ENCODE results near the gene CAMTA1.

Gene CAMTA1

DNA sequence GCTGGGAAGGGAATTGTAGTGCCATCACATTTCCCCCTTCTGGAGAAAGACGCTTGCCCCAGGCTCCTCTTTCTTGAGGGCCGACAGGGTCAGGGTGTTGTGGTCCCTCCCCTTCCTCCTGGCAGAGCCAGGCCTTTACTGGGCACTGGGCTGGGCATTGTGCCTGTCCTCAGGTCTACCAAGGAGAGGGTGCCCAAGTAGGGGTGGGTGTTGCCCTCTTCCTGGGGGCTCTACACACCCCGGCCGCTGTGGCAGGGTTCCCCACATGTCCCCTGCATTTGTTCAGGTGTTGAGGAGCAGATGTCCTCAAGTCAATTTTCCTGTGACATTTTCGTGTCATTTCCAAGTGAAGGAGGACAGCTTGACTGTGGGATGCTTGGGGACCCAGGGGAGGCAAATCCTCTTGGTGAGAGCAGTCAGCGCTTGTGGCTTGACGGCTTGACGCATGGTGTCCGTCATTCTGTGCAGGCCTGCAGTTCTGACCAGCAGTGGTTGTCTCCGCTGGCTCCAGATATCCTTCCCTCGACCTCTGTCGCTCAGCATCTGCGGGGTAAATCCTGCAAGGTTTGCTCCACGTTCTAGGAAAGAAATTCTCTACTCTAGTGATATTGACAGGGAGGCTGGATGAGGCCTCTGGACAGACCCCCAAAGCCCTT is 804.0 kb downstream of the CAMTA1 start:
- H3K4me3 ChIP-seq (ENCODE audit: low read length) = no peak overlapping the region
- TF ChIP-seq, protein P1, sequence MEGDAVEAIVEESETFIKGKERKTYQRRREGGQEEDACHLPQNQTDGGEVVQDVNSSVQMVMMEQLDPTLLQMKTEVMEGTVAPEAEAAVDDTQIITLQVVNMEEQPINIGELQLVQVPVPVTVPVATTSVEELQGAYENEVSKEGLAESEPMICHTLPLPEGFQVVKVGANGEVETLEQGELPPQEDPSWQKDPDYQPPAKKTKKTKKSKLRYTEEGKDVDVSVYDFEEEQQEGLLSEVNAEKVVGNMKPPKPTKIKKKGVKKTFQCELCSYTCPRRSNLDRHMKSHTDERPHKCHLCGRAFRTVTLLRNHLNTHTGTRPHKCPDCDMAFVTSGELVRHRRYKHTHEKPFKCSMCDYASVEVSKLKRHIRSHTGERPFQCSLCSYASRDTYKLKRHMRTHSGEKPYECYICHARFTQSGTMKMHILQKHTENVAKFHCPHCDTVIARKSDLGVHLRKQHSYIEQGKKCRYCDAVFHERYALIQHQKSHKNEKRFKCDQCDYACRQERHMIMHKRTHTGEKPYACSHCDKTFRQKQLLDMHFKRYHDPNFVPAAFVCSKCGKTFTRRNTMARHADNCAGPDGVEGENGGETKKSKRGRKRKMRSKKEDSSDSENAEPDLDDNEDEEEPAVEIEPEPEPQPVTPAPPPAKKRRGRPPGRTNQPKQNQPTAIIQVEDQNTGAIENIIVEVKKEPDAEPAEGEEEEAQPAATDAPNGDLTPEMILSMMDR (IDR thresholded peaks at IDR 0.05; ENCODE audit: insufficient read depth, low read depth, low read length, missing control alignments) = no peak
- no peak for DNase-seq (ENCODE audit: low read depth)

GRCh38 chr1:7589774-7590425 is 804.6 kb downstream of the CAMTA1 start:
- H3K4me3 ChIP-seq (ENCODE audit: low read length) = no peak overlapping the region
- no peak for DNase-seq (ENCODE audit: low read depth)
- TF ChIP-seq, protein P1 (IDR thresholded peaks at IDR 0.05; ENCODE audit: insufficient read depth, low read depth, low read length, missing control alignments) = no peak

DNA sequence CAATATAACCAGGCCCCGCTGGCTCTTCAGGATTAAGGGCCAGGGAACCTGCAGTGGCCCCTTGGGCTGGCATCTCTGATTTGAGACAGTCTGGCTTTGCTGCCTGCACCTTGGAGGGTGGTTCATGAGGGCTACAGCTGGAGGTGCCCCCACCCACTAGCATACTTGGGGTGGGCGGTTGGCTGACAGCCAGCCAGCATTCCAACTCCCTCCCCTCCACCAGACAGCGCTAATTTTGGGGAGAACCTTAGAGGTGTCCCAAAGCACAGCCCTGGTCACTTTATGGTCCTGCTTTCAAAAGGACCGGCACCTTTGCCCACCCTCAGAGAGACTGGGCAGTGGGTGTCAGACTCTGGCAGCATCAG is 805.2 kb downstream of the CAMTA1 start:
- no peak overlapping the region for H3K4me3 ChIP-seq (ENCODE audit: low read length)
- no peak for DNase-seq (ENCODE audit: low read depth)
- TF ChIP-seq, protein P1 (IDR thresholded peaks at IDR 0.05; ENCODE audit: insufficient read depth, low read depth, low read length, missing control alignments) = no peak

- DNase-seq (ENCODE audit: low read depth) = no peak
- TF ChIP-seq, protein P1 (IDR thresholded peaks at IDR 0.05; ENCODE audit: insufficient read depth, low read depth, low read length, missing control alignments) = no peak
- H3K4me3 ChIP-seq (ENCODE audit: low read length) = no peak overlapping the region
Measured at GRCh38 chr1:7591565-7591964, 806.3 kb downstream of the CAMTA1 start.

GRCh38 chr1:7592120-7592798 is 807.0 kb downstream of the CAMTA1 start:
- TF ChIP-seq, protein P1 (IDR thresholded peaks at IDR 0.05; ENCODE audit: insufficient read depth, low read depth, low read length, missing control alignments) = no peak
- no peak overlapping the region for H3K4me3 ChIP-seq (ENCODE audit: low read length)
- DNase-seq (ENCODE audit: low read depth) = no peak

DNA sequence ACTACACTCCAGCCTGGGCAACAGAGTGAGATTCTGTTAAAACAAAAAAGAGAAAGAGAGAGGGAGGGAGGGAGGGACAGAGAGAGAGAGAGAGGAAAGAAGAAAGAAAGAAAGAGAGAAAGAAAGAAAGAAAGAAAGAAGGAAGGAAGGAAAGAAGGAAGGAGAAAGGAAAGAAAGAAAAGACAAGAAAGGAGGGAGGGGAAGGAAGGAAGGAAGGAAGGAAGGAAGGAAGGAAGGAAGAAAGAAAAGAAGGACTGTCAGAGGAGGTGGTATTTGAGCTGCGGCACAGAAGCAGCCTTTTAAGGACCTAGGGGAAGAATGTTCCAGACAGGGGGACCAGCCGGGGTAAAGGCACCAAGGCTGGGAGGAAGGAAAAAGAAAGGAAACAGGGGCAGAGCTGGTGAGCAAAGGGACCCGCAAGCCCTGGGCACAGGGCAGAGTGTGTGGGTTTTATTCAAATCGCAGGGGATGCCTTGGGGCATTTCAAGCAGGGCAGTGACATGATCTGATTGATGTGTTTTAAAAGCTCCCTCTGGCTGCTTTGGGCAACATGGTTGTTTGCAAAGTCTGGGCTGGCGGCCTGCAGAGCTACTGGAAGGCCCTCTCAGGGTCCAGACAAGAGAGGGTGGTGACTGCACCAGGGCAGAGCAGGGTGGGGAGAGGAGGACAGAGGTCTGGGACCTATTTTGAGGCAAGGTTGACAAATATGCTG is 808.9 kb downstream of the CAMTA1 start:
- DNase-seq (ENCODE audit: low read depth) = no peak
- TF ChIP-seq, protein P1 (IDR thresholded peaks at IDR 0.05; ENCODE audit: insufficient read depth, low read depth, low read length, missing control alignments) = no peak
- H3K4me3 ChIP-seq (ENCODE audit: low read length) = no peak overlapping the region

Measured in epithelial cell of esophagus (primary cell).